C4-2B (cell line): Measurements from ENCODE around the gene TARP.

Source experiments
- H3K27ac ChIP-seq: fragments of 450-650 bp; 2 replicates; pipeline ENCODE4 v1.5.1; 2017
- ZFX ChIP-seq: fragments of 450-650 bp; IDR thresholded peaks from 2 replicates; pipeline ENCODE4 v1.6.1; 2017
- TF ChIP-seq, protein P1 (sequence below): fragments of 450-650 bp; conservative IDR thresholded peaks from 2 replicates; pipeline ENCODE4 v1.5.1; 2017; ENCODE audit warnings: mild to moderate bottlenecking

TARP gene

GRCh38 chr7:38318803-38319416 lies 45.5 kb upstream of the TARP start:
- peak overlapping the region; percentile 20; the same call in 1 of the 2 replicates for H3K27ac ChIP-seq
- TF ChIP-seq, protein P1, sequence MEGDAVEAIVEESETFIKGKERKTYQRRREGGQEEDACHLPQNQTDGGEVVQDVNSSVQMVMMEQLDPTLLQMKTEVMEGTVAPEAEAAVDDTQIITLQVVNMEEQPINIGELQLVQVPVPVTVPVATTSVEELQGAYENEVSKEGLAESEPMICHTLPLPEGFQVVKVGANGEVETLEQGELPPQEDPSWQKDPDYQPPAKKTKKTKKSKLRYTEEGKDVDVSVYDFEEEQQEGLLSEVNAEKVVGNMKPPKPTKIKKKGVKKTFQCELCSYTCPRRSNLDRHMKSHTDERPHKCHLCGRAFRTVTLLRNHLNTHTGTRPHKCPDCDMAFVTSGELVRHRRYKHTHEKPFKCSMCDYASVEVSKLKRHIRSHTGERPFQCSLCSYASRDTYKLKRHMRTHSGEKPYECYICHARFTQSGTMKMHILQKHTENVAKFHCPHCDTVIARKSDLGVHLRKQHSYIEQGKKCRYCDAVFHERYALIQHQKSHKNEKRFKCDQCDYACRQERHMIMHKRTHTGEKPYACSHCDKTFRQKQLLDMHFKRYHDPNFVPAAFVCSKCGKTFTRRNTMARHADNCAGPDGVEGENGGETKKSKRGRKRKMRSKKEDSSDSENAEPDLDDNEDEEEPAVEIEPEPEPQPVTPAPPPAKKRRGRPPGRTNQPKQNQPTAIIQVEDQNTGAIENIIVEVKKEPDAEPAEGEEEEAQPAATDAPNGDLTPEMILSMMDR = peak; percentile 89
- TF ChIP-seq ZFX = no peak

DNA sequence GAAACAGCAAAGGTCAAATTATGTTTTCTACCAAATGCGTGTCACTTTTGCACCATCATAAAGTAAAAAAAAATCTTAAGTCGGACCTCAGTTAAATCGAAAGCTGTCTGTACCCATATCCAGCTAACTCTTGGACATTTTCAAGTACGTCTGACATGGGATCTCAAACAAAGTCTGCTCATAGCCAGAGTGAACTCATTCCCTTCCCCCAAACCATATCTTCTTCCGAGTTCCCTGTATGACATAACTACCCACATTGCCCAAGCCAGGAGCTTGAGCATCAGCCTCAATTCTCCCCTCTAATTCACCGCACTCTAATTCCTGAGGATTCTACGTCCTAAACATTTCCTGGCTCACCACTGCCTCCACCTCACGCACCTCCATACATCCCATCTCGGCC lies 44.8 kb upstream of the TARP start:
- TF ChIP-seq ZFX = no peak
- TF ChIP-seq, protein P1 = no peak
- H3K27ac ChIP-seq = peak overlapping the region; percentile 20; the same call in 1 of the 2 replicates

- TF ChIP-seq ZFX = no peak
- TF ChIP-seq, protein P1 = no peak
- no peak overlapping the region; the same call in 1 of the 2 replicates for H3K27ac ChIP-seq
Measured at GRCh38 chr7:38317515-38317914, 44.1 kb upstream of the TARP start.

DNA sequence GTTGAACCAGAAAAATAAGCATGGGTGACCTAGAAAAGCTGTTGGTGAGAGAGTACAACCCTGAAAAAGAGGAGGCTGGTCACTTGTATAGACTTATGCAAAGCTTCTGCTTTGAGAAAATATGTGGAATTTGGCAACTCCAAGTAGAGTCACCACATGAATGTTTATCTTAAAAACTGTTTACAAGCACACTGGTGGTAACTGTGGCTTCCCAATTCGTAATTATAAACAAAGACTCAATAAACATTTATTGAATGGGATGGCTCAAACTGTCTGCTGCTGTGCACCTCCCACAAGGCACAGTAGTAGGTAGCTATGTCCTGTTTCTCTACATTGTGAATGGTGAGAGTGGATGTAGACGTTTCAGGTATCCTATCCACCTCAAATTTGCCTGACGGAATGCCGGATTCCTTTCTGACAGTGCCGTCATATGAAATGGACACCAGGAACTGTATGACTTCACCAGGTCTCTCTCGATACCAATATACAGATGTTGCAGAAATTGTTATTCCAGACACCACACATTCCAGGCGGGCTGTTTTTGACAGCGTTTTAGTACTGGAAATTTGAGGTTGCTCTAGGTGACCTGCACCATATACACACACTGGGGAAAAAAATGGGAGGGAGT lies 43.4 kb upstream of the TARP start:
- TF ChIP-seq, protein P1 = no peak
- no peak for TF ChIP-seq ZFX
- H3K27ac ChIP-seq = no peak overlapping the region

GRCh38 chr7:38315410-38315809 lies 42.0 kb upstream of the TARP start:
- TF ChIP-seq, protein P1 = no peak
- no peak for TF ChIP-seq ZFX
- no peak overlapping the region for H3K27ac ChIP-seq

- TF ChIP-seq ZFX = no peak
- TF ChIP-seq, protein P1 = no peak
- peak overlapping the region; percentile 9; the same call in 1 of the 2 replicates for H3K27ac ChIP-seq
Measured at GRCh38 chr7:38312821-38313220, 39.4 kb upstream of the TARP start.

DNA sequence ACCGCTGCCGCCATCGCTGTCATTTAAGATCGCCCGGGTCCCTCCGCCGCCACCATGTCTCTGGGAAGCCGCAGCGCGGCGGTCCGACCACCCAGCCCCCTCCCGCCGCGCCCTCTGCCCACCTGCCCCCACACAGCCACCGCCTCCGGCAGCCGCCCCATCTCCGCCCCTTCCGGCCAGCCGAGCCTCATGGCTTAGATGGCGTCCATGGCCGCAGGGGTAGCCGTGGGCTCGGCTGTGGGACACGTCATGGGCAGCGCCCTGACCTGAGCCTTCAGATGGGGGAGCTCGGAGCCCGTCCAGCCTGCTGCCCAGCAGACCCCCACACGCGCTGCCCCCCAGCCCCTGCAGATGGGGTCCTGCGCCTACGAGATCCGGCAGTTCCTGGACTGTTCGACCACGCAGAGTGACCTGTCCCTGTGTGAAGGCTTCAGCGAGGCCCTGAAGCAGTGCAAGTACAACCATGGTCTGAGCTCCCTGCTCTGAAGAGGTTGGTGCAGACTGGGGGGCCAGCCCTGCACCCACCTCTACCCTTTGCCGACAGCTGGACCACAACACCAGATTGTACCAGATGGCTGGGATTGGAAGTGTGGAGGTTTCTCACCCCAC lies 38.0 kb upstream of the TARP start:
- TF ChIP-seq, protein P1 = no peak
- TF ChIP-seq ZFX = no peak
- no peak overlapping the region for H3K27ac ChIP-seq
